HEK293T (cell line): ENCODE measurements around the gene CFAP119.

ENCODE experiments used
- ARNT ChIP-seq: fragments of 450-650 bp; IDR thresholded peaks from 2 replicates; pipeline ENCODE4 v1.6.1; 2017; ENCODE audit warnings: mild to moderate bottlenecking
- BHLHE40 ChIP-seq: fragments of 450-650 bp; IDR thresholded peaks from 2 replicates; pipeline ENCODE4 v1.6.1; 2016; ENCODE audit warnings: mild to moderate bottlenecking, moderate library complexity, borderline replicate concordance
- CTBP1 ChIP-seq: fragments of 450-650 bp; IDR thresholded peaks from 2 replicates; pipeline ENCODE4 v1.6.1; 2016; ENCODE audit warnings: borderline replicate concordance
- ELF4 ChIP-seq: fragments of 450-650 bp; IDR thresholded peaks from 2 replicates; pipeline ENCODE4 v1.6.1; 2017; ENCODE audit warnings: antibody characterized with exemption
- FOXA1 ChIP-seq: fragments of 450-650 bp; IDR thresholded peaks from 2 replicates; pipeline ENCODE4 v1.6.1; 2016; ENCODE audit warnings: mild to moderate bottlenecking
- FOXK2 ChIP-seq: fragments of 450-650 bp; IDR thresholded peaks from 2 replicates; pipeline ENCODE4 v1.6.1; 2016; ENCODE audit warnings: mild to moderate bottlenecking
- FOXM1 ChIP-seq: fragments of 450-650 bp; IDR thresholded peaks from 2 replicates; pipeline ENCODE4 v1.6.1; 2017; ENCODE audit warnings: mild to moderate bottlenecking, borderline replicate concordance
- L3MBTL2 ChIP-seq: fragments of 450-650 bp; conservative IDR thresholded peaks from 2 replicates; pipeline ENCODE4 v1.6.1; 2016; ENCODE audit warnings: mild to moderate bottlenecking
- LEF1 ChIP-seq: fragments of 450-650 bp; IDR thresholded peaks from 2 replicates; pipeline ENCODE4 v1.6.1; 2017; ENCODE audit warnings: mild to moderate bottlenecking, borderline replicate concordance
- NFRKB ChIP-seq: fragments of 450-650 bp; IDR thresholded peaks from 2 replicates; pipeline ENCODE4 v1.6.1; 2016; ENCODE audit warnings: mild to moderate bottlenecking, moderate library complexity
- SP1 ChIP-seq: fragments of 450-650 bp; IDR thresholded peaks from 2 replicates; pipeline ENCODE4 v1.6.1; 2017
- SUZ12 ChIP-seq: fragments of 450-650 bp; IDR thresholded peaks from 2 replicates; pipeline ENCODE4 v1.6.1; 2016; ENCODE audit warnings: mild to moderate bottlenecking
- ZNF384 ChIP-seq: fragments of 450-650 bp; IDR thresholded peaks from 2 replicates; pipeline ENCODE4 v1.6.1; 2016

GRCh38 chr16:30794634-30795033 is 32.8 kb upstream of the CFAP119 start:
- TF ChIP-seq FOXM1 (no peak), L3MBTL2 (no peak), ELF4 (no peak), BHLHE40 (no peak), ZNF384 (no peak), ARNT (no peak), SP1 (no peak), NFRKB (no peak), FOXK2 (no peak), FOXA1 (no peak), SUZ12 (no peak), CTBP1 (no peak), LEF1 (no peak)
